ENCODE data around the gene LDHD. TPM values are rescaled to one million over a fixed set of nuclear protein-coding genes. Genes with fewer than 3 reads are reported as not detected.

The LDHD gene
- polyA plus RNA-seq, 2 of the 4 experiments (the other 2 are of a cell fraction), result 0.79 to 1.1 TPM

DNA sequence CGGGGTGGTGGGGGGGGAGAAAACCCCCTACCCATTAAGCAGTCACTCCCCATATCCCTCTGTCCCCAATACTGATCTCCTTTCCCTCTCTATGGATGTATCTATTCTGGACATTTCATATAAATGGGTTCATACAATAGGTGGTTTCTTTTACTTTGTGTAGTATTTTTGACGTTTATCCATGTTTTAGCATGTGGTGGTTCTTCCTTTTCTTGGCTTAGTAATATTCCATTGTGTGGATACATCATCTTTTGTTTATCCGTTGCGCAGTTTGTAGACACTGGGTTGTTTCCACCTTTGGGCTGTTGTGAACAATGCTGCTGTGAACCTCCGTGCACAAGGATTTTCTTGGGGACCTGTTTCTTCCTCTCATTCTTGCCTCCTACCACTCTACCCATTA is 12.6 kb downstream of the LDHD start:
- no peak overlapping the region for H3K4me2 ChIP-seq
- ATAC-seq (no peak), DNase-seq (ENCODE audit: low read depth in 1 of 2, low spot score in 1 of 2) (no peak), FAIRE-seq (no peak)
- H3K9me3 ChIP-seq, result no peaks in the 10 kb centered on the region
- H3K4me1 ChIP-seq, result peaks cover 12% of the 10 kb centered on the region
- TF ChIP-seq JUNB (IDR thresholded peaks at IDR 0.05) (no peak), CBX2 (IDR thresholded peaks at IDR 0.05; ENCODE audit: borderline replicate concordance, low read depth) (no peak)
- WGBS (ENCODE audit: missing lambda C conversion rate), result 80% methylated on average over 5 of the region's 5 CpGs
- ChIA-PET POLR2A (no interaction called here), CTCF (interaction anchor here (0.7 to 11.3 kb wide), 3 partner anchors 8 to 105 kb away, joined by 3 to 69 read pairs (median 17); partner anchors contain the start of gene ZNRF1)
- H3K27ac ChIP-seq, result no peak overlapping the region
- no peak overlapping the region for H3K4me3 ChIP-seq

DNA sequence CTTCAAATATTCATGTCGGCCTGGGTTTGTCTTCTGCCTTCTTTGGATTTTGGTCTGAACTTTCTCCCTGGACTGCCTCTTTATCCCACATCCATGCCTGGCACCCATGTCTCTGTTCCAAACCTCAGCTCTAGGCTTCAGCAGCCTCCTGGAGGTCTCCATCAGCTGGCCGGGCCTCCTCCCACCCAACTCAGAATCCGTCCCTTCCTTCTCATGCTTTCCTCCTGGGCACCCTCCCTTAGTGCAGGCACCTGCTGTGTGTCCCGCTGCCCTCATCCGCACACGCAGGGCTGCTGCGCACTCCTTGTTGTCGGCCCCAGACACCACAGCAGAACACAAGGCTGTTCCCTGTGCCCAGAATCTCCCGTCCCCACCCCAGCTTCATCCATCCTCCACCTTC is 14.0 kb downstream of the LDHD start:
- no peaks in the 10 kb centered on the region for H3K4me1 ChIP-seq
- POLR2A ChIA-PET, result no interaction called here
- H3K27ac ChIP-seq, result no peak overlapping the region
- no peak overlapping the region for H3K4me2 ChIP-seq
- no peak overlapping the region for H3K4me3 ChIP-seq
- FAIRE-seq (no peak), ATAC-seq (no peak), DNase-seq (ENCODE audit: low read depth in 1 of 2, low spot score in 1 of 2) (no peak)
- no peaks in the 10 kb centered on the region for H3K9me3 ChIP-seq
- 96% methylated on average over 9 of the region's 9 CpGs for WGBS (ENCODE audit: missing lambda C conversion rate)
- TF ChIP-seq, protein P1, sequence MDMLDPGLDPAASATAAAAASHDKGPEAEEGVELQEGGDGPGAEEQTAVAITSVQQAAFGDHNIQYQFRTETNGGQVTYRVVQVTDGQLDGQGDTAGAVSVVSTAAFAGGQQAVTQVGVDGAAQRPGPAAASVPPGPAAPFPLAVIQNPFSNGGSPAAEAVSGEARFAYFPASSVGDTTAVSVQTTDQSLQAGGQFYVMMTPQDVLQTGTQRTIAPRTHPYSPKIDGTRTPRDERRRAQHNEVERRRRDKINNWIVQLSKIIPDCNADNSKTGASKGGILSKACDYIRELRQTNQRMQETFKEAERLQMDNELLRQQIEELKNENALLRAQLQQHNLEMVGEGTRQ (IDR thresholded peaks at IDR 0.05), result no peak
- TF ChIP-seq EHF (CRISPR knock-in tag; IDR thresholded peaks at IDR 0.05) (no peak), MAFK (IDR thresholded peaks at IDR 0.05; ENCODE audit: partially characterized antibody) (no peak), SREBF2 (IDR thresholded peaks at IDR 0.05) (no peak), HOXB13 (CRISPR knock-in tag; IDR thresholded peaks at IDR 0.05; ENCODE audit: low read depth) (no peak), BHLHE40 (IDR thresholded peaks at IDR 0.05; ENCODE audit: low read depth, low read length) (no peak), PHF8 (IDR thresholded peaks at IDR 0.05; ENCODE audit: borderline replicate concordance, low read depth) (no peak), POLR2AphosphoS2 (conservative IDR thresholded peaks at IDR 0.05; ENCODE audit: low read length) (no peak), JUNB (IDR thresholded peaks at IDR 0.05) (no peak), EP300 (IDR thresholded peaks at IDR 0.05) (no peak), ZNF302 (CRISPR knock-in tag; IDR thresholded peaks at IDR 0.05) (no peak), HOXA7 (CRISPR knock-in tag; IDR thresholded peaks at IDR 0.05) (no peak), EHMT2 (IDR thresholded peaks at IDR 0.05; ENCODE audit: low read depth) (no peak), RNF2 (IDR thresholded peaks at IDR 0.05; ENCODE audit: borderline replicate concordance, low read depth) (no peak), FOSL2 (IDR thresholded peaks at IDR 0.05) (no peak), FOSL2 (CRISPR knock-in tag; IDR thresholded peaks at IDR 0.05) (no peak), ESRRA (IDR thresholded peaks at IDR 0.05; ENCODE audit: borderline replicate concordance, low read length) (no peak), ZC3H11A (IDR thresholded peaks at IDR 0.05) (no peak)
- TF ChIP-seq, protein P2, sequence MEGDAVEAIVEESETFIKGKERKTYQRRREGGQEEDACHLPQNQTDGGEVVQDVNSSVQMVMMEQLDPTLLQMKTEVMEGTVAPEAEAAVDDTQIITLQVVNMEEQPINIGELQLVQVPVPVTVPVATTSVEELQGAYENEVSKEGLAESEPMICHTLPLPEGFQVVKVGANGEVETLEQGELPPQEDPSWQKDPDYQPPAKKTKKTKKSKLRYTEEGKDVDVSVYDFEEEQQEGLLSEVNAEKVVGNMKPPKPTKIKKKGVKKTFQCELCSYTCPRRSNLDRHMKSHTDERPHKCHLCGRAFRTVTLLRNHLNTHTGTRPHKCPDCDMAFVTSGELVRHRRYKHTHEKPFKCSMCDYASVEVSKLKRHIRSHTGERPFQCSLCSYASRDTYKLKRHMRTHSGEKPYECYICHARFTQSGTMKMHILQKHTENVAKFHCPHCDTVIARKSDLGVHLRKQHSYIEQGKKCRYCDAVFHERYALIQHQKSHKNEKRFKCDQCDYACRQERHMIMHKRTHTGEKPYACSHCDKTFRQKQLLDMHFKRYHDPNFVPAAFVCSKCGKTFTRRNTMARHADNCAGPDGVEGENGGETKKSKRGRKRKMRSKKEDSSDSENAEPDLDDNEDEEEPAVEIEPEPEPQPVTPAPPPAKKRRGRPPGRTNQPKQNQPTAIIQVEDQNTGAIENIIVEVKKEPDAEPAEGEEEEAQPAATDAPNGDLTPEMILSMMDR (IDR thresholded peaks at IDR 0.05), result no peak
- CTCF ChIA-PET, result interaction anchor here (4.2 to 11.3 kb wide), 2 partner anchors 9 to 104 kb away, joined by 13 to 69 read pairs; partner anchors contain the start of gene ZNRF1

DNA sequence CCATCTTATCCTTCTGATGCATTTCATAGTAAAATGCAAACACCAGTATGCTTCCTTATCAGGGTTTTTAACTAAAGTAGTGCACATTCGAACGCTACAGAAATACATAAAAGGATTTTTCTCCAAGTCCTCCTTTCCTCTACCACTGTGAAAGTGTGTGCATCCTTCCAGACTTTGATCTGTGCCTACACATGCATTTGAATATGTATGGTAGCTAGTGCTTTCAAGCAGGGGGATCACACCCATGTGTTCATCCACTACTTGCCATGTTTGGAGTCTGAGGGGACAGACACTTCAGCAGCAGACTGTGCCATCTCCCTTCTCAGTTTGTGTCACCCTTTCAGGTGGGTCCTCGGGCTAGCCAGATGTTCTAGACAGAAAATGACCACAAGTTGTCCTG is 14.9 kb downstream of the LDHD start:
- FAIRE-seq, result no peak
- no peaks in the 10 kb centered on the region for H3K4me1 ChIP-seq
- no peaks in the 10 kb centered on the region for H3K9me3 ChIP-seq
- H3K4me3 ChIP-seq, result no peak overlapping the region
- 92% methylated on average over 3 of the region's 3 CpGs for WGBS (ENCODE audit: missing lambda C conversion rate)
- H3K4me2 ChIP-seq, result no peak overlapping the region
- no peak for DNase-seq (ENCODE audit: low read depth in 1 of 2, low spot score in 1 of 2)
- H3K27ac ChIP-seq, result no peak overlapping the region
- no peak for ATAC-seq
- ChIA-PET POLR2A (no interaction called here), CTCF (interaction anchor here (1.6 to 11.3 kb wide), 3 partner anchors 10 to 103 kb away, joined by 4 to 69 read pairs (median 13); partner anchors contain the start of gene ZNRF1)
- TF ChIP-seq NR3C1 (IDR thresholded peaks at IDR 0.05), result no peak
- TF ChIP-seq, protein P1 (IDR thresholded peaks at IDR 0.05), result no peak
- TF ChIP-seq ZNF302 (CRISPR knock-in tag; IDR thresholded peaks at IDR 0.05), result no peak
- no peak for TF ChIP-seq SREBF2 (IDR thresholded peaks at IDR 0.05)
- TF ChIP-seq FOSB (CRISPR knock-in tag; IDR thresholded peaks at IDR 0.05), result no peak
- no peak for TF ChIP-seq RNF2 (IDR thresholded peaks at IDR 0.05; ENCODE audit: borderline replicate concordance, low read depth)
- no peak for TF ChIP-seq EHMT2 (IDR thresholded peaks at IDR 0.05; ENCODE audit: low read depth)
- TF ChIP-seq NFE2L2 (conservative IDR thresholded peaks at IDR 0.05; ENCODE audit: low read length), result no peak
- TF ChIP-seq JUN (IDR thresholded peaks at IDR 0.05), result no peak
- TF ChIP-seq TFCP2L1 (CRISPR knock-in tag; IDR thresholded peaks at IDR 0.05), result no peak
- no peak for TF ChIP-seq JUNB (IDR thresholded peaks at IDR 0.05)
- TF ChIP-seq ZFP36 (IDR thresholded peaks at IDR 0.05; ENCODE audit: borderline replicate concordance, partially characterized antibody), result no peak
- TF ChIP-seq, protein P2 (IDR thresholded peaks at IDR 0.05), result no peak
- TF ChIP-seq, protein P3, sequence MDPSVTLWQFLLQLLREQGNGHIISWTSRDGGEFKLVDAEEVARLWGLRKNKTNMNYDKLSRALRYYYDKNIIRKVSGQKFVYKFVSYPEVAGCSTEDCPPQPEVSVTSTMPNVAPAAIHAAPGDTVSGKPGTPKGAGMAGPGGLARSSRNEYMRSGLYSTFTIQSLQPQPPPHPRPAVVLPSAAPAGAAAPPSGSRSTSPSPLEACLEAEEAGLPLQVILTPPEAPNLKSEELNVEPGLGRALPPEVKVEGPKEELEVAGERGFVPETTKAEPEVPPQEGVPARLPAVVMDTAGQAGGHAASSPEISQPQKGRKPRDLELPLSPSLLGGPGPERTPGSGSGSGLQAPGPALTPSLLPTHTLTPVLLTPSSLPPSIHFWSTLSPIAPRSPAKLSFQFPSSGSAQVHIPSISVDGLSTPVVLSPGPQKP (IDR thresholded peaks at IDR 0.05; ENCODE audit: low read depth, low read length), result no peak
- TF ChIP-seq, protein P4, sequence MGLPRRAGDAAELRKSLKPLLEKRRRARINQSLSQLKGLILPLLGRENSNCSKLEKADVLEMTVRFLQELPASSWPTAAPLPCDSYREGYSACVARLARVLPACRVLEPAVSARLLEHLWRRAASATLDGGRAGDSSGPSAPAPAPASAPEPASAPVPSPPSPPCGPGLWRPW (IDR thresholded peaks at IDR 0.05), result no peak
